Upper lobe of left lung (tissue), 6 donors: ENCODE data around the gene IQCN. TPM values are rescaled to one million over a fixed set of nuclear protein-coding genes. Genes with fewer than 3 reads are reported as not detected.

Source experiments
- ATAC-seq, 2 donors: fragments of 200-7000 bp; cut with Tn5 transposase; one replicate each; pipeline ENCODE4 v1.9.1; 2022; ENCODE audit warnings: mild to moderate bottlenecking in 2 of 2, moderate library complexity in 2 of 2; ENCODE audit not compliant: low FRiP score in 2 of 2
- DNase-seq, 2 donors: peaks; one replicate each; pipeline ENCODE4 v3.0.0-alpha.2; 2019 to 2020
- H3K27ac ChIP-seq, 4 donors: fragments of 200-600 bp; sonication (generic); one replicate each; pipeline ENCODE4 v1.5.1; 2016 to 2019
- H3K27me3 ChIP-seq, 4 donors: fragments of 200-600 bp; sonication (generic); one replicate each; pipeline ENCODE4 v1.5.1; 2017 to 2019
- H3K36me3 ChIP-seq, 4 donors: fragments of 200-600 bp; sonication (generic); one replicate each; pipeline ENCODE4 v1.5.1; 2016 to 2019
- H3K4me1 ChIP-seq, 4 donors: fragments of 200-600 bp; sonication (generic); one replicate each; pipeline ENCODE4 v1.5.1; 2018 to 2019
- H3K4me3 ChIP-seq, 4 donors: fragments of 200-600 bp; sonication (generic); one replicate each; pipeline ENCODE4 v1.5.1; 2017 to 2019; ENCODE audit warnings: mild to moderate bottlenecking in 2 of 4, moderate library complexity in 1 of 4
- H3K9me3 ChIP-seq, 4 donors: fragments of 200-600 bp; sonication (generic); one replicate each; pipeline ENCODE4 v1.5.1; 2018 to 2019
- CTCF ChIP-seq, 6 experiments: fragments of 450-650 bp in 4 of 6; fragments of 200-600 bp in 2 of 6; sonication (generic) in 2 of 6; IDR thresholded peaks; one replicate each; pipeline ENCODE4 v1.5.1; 2016 to 2019; ENCODE audit warnings: antibody characterized with exemption in 6 of 6
- EP300 ChIP-seq, 4 donors: sonication (generic); formaldehyde crosslinking; IDR thresholded peaks; one replicate each; pipeline ENCODE4 v1.5.1; 2017; ENCODE audit warnings: antibody characterized with exemption in 4 of 4, control low read depth in 2 of 4
- POLR2A ChIP-seq, 4 donors: fragments of 450-650 bp; IDR thresholded peaks; one replicate each; pipeline ENCODE4 v1.5.1; 2016 to 2017; ENCODE audit warnings: antibody characterized with exemption in 4 of 4, mild to moderate bottlenecking in 2 of 4
- POLR2AphosphoS5 ChIP-seq, 2 donors: sonication (generic); formaldehyde crosslinking; IDR thresholded peaks; one replicate each; pipeline ENCODE4 v1.5.1; 2017; ENCODE audit warnings: antibody characterized with exemption in 2 of 2
- WGBS, 2 donors: methylation state at CpG; one replicate each; pipeline ENCODE4 v1.1.5; 2017 to 2018; 5-methylcytosine and 5-hydroxymethylcytosine counted together
- total RNA-seq, 6 donors: library from RNA; depleted of rRNA in 4 of 6; stranded (reverse); fragments of >200 nt in 4 of 6; gene quantifications; one replicate each; pipeline versions ENCODE4 v1.1.0 to v1.2.1, GENCODE V29; 2016 to 2021
- donor health status: DM: no; HTN: no; CAD: no; lungs with moderate emphysema.
- donor health status: DM: no; HTN: yes; CAD: no; lungs with severe emphysema.

IQCN gene
- total RNA-seq, 6 donors from 2014 or later, result 6.3 to 58.7 (median 11.7) TPM

GRCh38 chr19:18269070-18269723 lies 5.1 kb downstream of the IQCN start:
- H3K9me3 ChIP-seq, result no peaks in the 10 kb centered on the region

GRCh38 chr19:18266771-18267686 lies 7.2 kb downstream of the IQCN start:
- ATAC-seq, result no peak
- TF ChIP-seq EP300 (IDR thresholded peaks at IDR 0.05), result no peak
- TF ChIP-seq POLR2A (IDR thresholded peaks at IDR 0.05), result peak in 1 of 4 donors; percentile 14

More at GRCh38 chr19:18269070-18269723, 5.1 kb downstream of the IQCN start:
- Histone ChIP-seq H3K4me3 (no peak overlapping the region), H3K36me3 (peaks cover 7 to 43% (median 33%) of the 10 kb centered on the region in 4 donors), H3K4me1 (peaks cover 1 to 2% (median 2%) of the 10 kb centered on the region in 4 donors), H3K27ac (no peak overlapping the region), H3K27me3 (no peaks in the 10 kb centered on the region)
- DNase-seq, result no peak
- WGBS, 2 donors, result 60 to 70% methylated on average over 2 of the region's 2 CpGs
- TF ChIP-seq EP300 (IDR thresholded peaks at IDR 0.05), result no peak
- TF ChIP-seq CTCF (IDR thresholded peaks at IDR 0.05), result no peak
- no peak for TF ChIP-seq POLR2AphosphoS5 (IDR thresholded peaks at IDR 0.05)
- TF ChIP-seq POLR2A (IDR thresholded peaks at IDR 0.05), result peak in 1 of 4 donors; percentile 7
- no peak for ATAC-seq

GRCh38 chr19:18265582-18265981 lies 8.7 kb downstream of the IQCN start:
- TF ChIP-seq POLR2A (IDR thresholded peaks at IDR 0.05) (no peak), POLR2AphosphoS5 (IDR thresholded peaks at IDR 0.05) (no peak), CTCF (IDR thresholded peaks at IDR 0.05) (no peak), EP300 (IDR thresholded peaks at IDR 0.05) (no peak)
- no peak for DNase-seq
- no peaks in the 10 kb centered on the region for H3K27me3 ChIP-seq
- H3K4me1 ChIP-seq, result no peaks in the 10 kb centered on the region
- no peak for ATAC-seq
- no peak overlapping the region for H3K4me3 ChIP-seq
- 94 to 100% methylated on average over 2 to 6 of the region's 7 CpGs for WGBS, 2 donors
- H3K36me3 ChIP-seq, result peaks cover 7 to 60% (median 39%) of the 10 kb centered on the region in 4 donors
- H3K9me3 ChIP-seq, result no peaks in the 10 kb centered on the region
- H3K27ac ChIP-seq, result no peak overlapping the region

More at GRCh38 chr19:18266771-18267686, 7.2 kb downstream of the IQCN start:
- Histone ChIP-seq H3K27me3 (no peaks in the 10 kb centered on the region), H3K9me3 (no peaks in the 10 kb centered on the region), H3K4me1 (no peaks in the 10 kb centered on the region), H3K36me3 (peaks cover 7 to 60% (median 39%) of the 10 kb centered on the region in 4 donors), H3K27ac (no peak overlapping the region), H3K4me3 (no peak overlapping the region)
- DNase-seq, result peak in 1 of 2 donors; percentile 87
- WGBS, 2 donors, result 81 to 93% methylated on average over 16 to 41 of the region's 42 CpGs

GRCh38 chr19:18264971-18265540 lies 9.2 kb downstream of the IQCN start:
- H3K4me3 ChIP-seq, result no peak overlapping the region
- H3K27me3 ChIP-seq, result no peaks in the 10 kb centered on the region
- WGBS, 2 donors, result 94 to 95% methylated on average over 9 to 17 of the region's 23 CpGs

More at GRCh38 chr19:18264971-18265540, 9.2 kb downstream of the IQCN start:
- peak in 1 of 2 donors; percentile 84 for DNase-seq
- H3K4me1 ChIP-seq, result no peaks in the 10 kb centered on the region
- peaks cover 7 to 60% (median 39%) of the 10 kb centered on the region in 4 donors for H3K36me3 ChIP-seq
- ATAC-seq, result no peak
- H3K27ac ChIP-seq, result no peak overlapping the region
- TF ChIP-seq EP300 (IDR thresholded peaks at IDR 0.05) (no peak), CTCF (IDR thresholded peaks at IDR 0.05) (no peak), POLR2AphosphoS5 (IDR thresholded peaks at IDR 0.05) (no peak)
- no peaks in the 10 kb centered on the region for H3K9me3 ChIP-seq
